Parathyroid adenoma (tissue), 2 donors: ENCODE measurements around the gene RNF220.

Experiments used
- H2AFZ ChIP-seq: fragments of 300-600 bp; sonication (generic); one replicate; pipeline ENCODE4 v1.7.0; 2017; ENCODE audit warnings: antibody characterized with exemption, mild to moderate bottlenecking
- H3K27ac ChIP-seq: fragments of 300-600 bp; sonication (generic); one replicate; pipeline ENCODE4 v1.7.0; 2017
- H3K27me3 ChIP-seq: fragments of 300-600 bp; sonication (generic); one replicate; pipeline ENCODE4 v1.7.0; 2017; ENCODE audit warnings: low read length; ENCODE audit not compliant: control insufficient read depth, insufficient read depth
- H3K36me3 ChIP-seq: fragments of 300-600 bp; sonication (generic); one replicate; pipeline ENCODE4 v1.7.0; 2017; ENCODE audit warnings: low read length; ENCODE audit not compliant: control insufficient read depth, insufficient read depth
- H3K4me1 ChIP-seq: fragments of 300-600 bp; sonication (generic); one replicate; pipeline ENCODE4 v1.7.0; 2017; ENCODE audit warnings: control low read depth
- H3K4me2 ChIP-seq: fragments of 300-600 bp; sonication (generic); one replicate; pipeline ENCODE4 v1.7.0; 2017; ENCODE audit warnings: low read length
- H3K4me3 ChIP-seq: fragments of 300-600 bp; sonication (generic); one replicate; pipeline ENCODE4 v1.7.0; 2017; ENCODE audit warnings: low read depth, low read length
- H3K79me2 ChIP-seq: fragments of 300-600 bp; sonication (generic); one replicate; pipeline ENCODE4 v1.7.0; 2017; ENCODE audit warnings: control low read depth
- H3K9ac ChIP-seq: fragments of 300-600 bp; sonication (generic); one replicate; pipeline ENCODE4 v1.7.0; 2017; ENCODE audit warnings: mild to moderate bottlenecking
- H3K9me3 ChIP-seq: fragments of 300-600 bp; sonication (generic); one replicate; pipeline ENCODE4 v1.7.0; 2017; ENCODE audit warnings: low read length; ENCODE audit not compliant: control insufficient read depth
- TF ChIP-seq, protein P1 (sequence below): fragments of 300-600 bp; sonication (generic); IDR thresholded peaks from one replicate; pipeline ENCODE4 v1.7.0; 2017; ENCODE audit warnings: antibody characterized with exemption, mild to moderate bottlenecking
- donor health status: primary hyperparathyroidism.

RNF220 gene

DNA sequence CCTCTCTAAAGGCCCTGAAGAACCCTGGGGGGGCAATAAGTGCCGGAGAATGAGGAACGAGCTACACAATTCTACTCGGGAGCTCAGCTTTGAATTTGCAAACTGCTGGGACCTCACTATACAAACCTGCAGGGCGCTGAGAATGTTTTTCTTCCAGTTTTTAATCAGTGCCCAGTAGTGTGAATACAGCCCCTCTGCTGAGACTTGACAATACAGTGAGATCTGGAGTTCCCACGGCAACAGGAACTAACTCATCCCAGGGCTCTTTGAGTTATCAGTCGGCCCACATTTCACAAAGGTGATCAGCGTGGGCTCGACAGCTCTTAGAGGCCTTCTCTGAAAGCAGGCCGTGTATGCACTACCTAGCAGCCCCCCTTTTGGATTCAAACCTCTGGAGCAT is 227.5 kb downstream of the RNF220 start:
- Histone ChIP-seq H3K4me2 (peak overlapping the region; percentile 99), H3K79me2 (no peaks in the 10 kb centered on the region), H3K4me3 (peak overlapping the region; percentile 78), H3K27me3 (no peaks in the 10 kb centered on the region), H3K36me3 (no peaks in the 10 kb centered on the region), H3K9ac (no peak overlapping the region), H3K9me3 (no peaks in the 10 kb centered on the region), H2AFZ (peak overlapping the region; percentile 98), H3K27ac (no peak overlapping the region), H3K4me1 (no peaks in the 10 kb centered on the region)
- TF ChIP-seq, protein P1, sequence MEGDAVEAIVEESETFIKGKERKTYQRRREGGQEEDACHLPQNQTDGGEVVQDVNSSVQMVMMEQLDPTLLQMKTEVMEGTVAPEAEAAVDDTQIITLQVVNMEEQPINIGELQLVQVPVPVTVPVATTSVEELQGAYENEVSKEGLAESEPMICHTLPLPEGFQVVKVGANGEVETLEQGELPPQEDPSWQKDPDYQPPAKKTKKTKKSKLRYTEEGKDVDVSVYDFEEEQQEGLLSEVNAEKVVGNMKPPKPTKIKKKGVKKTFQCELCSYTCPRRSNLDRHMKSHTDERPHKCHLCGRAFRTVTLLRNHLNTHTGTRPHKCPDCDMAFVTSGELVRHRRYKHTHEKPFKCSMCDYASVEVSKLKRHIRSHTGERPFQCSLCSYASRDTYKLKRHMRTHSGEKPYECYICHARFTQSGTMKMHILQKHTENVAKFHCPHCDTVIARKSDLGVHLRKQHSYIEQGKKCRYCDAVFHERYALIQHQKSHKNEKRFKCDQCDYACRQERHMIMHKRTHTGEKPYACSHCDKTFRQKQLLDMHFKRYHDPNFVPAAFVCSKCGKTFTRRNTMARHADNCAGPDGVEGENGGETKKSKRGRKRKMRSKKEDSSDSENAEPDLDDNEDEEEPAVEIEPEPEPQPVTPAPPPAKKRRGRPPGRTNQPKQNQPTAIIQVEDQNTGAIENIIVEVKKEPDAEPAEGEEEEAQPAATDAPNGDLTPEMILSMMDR, result no peak

DNA sequence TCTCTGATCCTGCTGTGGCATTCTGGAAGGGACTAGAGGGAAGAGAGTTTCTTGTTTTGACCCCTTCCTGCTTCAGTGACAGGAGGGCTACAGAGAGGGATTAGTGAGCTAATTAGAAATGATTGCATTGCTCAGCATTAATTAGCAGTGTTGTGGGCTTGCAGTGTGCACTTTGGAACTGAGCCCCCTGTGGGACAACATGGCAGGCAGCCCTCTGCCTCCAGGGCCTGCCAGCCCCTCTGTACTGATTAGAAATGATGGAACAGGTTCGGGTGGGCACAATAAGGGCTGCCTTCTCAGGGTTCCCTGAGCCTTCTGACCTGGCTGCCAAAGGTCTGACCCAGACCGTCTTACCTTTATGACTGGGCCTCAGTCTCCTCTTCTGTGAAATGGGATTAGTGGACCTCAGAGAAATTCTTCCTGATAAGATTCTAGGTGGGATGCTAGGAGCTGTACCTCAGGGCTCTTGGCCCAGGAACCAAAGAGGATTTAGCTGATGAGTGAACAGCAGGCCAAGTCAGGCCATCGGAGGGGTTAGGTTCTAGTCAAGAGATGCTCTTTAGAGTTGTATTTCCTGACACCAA is 229.6 kb downstream of the RNF220 start:
- Histone ChIP-seq H3K27me3 (no peaks in the 10 kb centered on the region), H3K79me2 (no peaks in the 10 kb centered on the region), H3K4me3 (no peak overlapping the region), H2AFZ (no peak overlapping the region), H3K4me1 (no peaks in the 10 kb centered on the region), H3K36me3 (no peaks in the 10 kb centered on the region), H3K27ac (no peak overlapping the region), H3K4me2 (no peak overlapping the region), H3K9me3 (no peaks in the 10 kb centered on the region), H3K9ac (no peak overlapping the region)
- TF ChIP-seq, protein P1, result no peak

DNA sequence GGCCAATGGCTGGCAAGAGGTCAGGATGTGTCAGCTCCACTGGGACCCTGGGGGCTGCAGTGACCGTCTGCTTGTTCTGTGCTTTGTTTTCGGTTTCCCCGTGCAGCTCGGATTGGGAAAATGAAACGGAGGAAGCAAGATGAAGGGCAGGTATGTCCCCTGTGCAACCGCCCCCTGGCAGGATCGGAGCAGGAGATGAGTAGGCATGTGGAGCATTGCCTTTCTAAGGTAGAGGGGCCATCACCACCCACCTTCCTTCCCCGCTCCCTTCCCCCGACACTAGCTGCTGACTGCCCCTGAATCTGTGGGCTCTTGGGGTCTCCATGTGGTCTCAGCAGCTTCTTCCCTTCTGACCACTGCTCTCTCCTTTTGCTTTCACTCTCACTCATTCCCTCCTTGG is 230.4 kb downstream of the RNF220 start:
- Histone ChIP-seq H2AFZ (no peak overlapping the region), H3K27ac (no peak overlapping the region), H3K4me3 (no peak overlapping the region), H3K4me2 (no peak overlapping the region), H3K79me2 (no peaks in the 10 kb centered on the region), H3K27me3 (no peaks in the 10 kb centered on the region), H3K9me3 (no peaks in the 10 kb centered on the region), H3K4me1 (no peaks in the 10 kb centered on the region), H3K36me3 (no peaks in the 10 kb centered on the region), H3K9ac (no peak overlapping the region)
- TF ChIP-seq, protein P1, result no peak

DNA sequence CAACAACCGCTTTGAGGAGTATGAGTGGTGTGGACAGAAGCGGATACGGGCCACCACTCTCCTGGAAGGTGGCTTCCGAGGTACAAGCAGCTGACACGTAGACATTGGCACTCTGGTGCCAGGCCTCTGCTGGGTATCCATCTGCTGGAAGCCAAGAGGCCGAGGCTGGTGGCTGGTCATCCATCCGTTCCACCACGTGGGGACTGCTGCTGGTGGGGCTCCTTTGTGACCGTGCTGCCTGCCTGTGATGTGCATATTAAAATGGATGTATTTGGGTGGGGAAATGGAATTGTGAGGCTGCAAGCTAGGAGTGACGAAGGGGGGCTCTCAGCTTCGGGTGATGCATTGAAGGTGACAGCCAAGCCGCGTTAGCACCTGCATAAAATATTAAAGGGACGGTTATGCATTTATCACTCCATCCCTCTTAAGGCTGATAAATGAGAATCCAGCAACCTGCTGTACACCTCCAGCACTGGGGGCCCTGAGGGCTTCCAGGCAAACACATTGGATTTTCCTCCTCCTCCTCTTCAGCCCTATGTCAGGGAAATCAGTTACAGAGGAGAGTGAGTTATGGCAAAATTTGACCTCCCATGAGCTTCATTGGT is 231.1 kb downstream of the RNF220 start:
- Histone ChIP-seq H3K79me2 (no peaks in the 10 kb centered on the region), H3K27ac (no peak overlapping the region), H3K9ac (no peak overlapping the region), H3K4me3 (no peak overlapping the region), H3K4me2 (no peak overlapping the region), H3K36me3 (no peaks in the 10 kb centered on the region), H3K4me1 (no peaks in the 10 kb centered on the region), H2AFZ (no peak overlapping the region), H3K9me3 (no peaks in the 10 kb centered on the region), H3K27me3 (no peaks in the 10 kb centered on the region)
- TF ChIP-seq, protein P1, result no peak
